Activated CD4-positive, CD25-positive, alpha-beta regulatory T cell treated with anti-CD3 and anti-CD28 coated beads, Interleukin-2, amount 50 U/mL, for 16 hours (primary cell): ENCODE measurements around the gene PRMT3.
"Not testable (repeated sequence)": the region's sequence is repeated elsewhere in the genome, so short reads cannot be mapped to it uniquely, and the experiment has no call there.

Experiments used
- DNase-seq: peaks from one replicate; pipeline ENCODE4 v3.0.0-alpha.2; 2020; ENCODE audit warnings: low read depth, low spot score

The PRMT3 gene

DNA sequence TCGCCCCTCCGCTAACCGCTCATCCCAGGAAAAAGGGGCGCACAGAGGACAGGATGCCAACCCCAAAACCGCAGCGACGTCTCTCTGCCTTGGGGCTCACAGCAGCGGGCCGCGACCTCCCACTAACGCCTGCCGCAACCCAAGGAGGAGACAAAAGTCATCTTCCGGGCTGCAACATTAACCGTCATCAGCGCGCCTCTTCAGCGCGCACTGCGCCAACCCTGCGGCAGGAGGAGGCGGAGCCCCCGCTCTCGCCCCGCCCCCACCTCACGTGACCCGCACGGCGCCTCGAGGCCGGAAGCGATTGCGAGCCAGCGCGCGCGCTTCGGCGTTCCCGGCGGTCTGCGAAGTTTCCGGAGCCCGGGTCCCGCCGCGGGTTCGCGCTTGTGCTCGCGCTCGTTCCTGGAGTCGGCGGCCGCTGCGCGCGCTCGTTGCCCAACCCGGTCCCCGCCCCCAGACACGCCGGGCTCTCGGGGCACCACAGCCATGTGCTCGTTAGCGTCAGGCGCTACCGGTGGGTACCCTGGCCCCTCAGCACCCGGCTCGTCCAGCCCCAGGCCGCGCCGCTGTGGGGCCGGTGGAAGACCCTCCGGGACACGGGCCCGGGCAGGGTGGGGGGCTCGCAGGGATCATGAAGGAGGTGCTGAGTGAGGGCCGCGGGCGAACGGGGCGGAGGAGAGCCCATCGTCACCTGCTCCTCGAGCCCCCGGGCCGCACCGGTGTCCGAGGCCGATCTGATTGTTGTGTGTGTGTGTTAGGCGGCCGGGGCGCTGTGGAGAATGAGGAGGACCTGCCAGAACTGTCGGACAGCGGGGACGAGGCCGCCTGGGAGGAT lies at the start of gene PRMT3:
PRMT3 (plus strand) TSS at position 456 of the 835 bp plus-strand sequence; CDS start at position 487, 31 bp downstream.
- peak; percentile 95 for DNase-seq

DNA sequence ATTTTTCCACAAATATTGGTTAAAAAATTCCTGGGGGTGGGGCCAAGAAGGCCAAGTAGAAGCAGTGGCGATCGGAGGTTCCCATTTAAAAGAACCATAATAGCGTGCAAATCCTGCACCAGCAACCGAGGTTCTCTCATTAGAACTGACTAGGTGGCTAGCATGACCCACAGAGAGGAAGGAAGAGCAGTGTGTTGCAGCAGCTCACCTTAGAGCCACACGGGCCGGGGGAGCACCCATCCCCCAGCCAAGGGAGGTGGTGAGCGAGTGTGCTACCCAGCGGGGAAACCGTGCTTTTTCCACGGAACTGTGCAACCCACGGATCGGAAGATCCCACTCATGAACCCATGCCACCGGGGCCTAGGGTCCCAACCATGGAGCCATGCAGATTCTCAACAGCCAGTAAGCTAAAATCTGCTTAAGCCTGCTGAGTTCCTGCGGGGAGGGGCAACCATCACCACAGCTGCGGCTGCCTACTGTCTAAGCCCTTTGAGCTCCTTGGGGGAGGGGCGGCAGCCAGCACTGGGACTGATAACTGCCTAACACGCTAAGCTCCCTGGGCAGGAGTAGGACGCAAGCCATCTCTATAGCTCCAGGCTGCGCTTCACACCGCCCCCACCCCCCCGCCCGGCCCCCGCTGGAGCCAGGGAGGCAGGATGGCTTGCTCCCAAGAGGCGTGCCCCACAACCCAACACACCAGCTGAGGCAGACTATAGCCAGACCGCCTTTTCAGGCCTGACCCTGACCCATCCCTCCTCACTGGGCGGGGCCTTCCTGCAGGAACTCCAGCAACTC lies 45.0 kb upstream of the PRMT3 start:
- no peak for DNase-seq

DNA sequence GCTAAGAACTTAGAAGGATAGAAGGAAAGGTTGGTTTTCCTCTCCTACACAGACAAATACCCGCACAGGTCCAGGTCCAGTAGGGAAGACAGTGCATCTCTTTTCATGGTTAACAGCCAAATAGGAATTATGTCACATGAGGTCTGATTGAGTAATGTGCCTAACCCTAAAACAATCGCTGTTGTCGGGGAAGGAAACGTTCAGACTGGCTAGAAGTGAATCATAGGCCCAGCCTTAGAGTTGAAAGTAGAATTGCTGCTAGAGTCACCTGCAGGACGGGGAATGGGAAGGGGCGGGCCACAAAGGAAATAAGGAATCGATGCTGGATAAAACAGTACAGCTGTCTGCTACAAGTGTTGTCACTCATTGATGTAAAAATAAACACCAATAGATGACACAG lies 36.4 kb upstream of the PRMT3 start:
- DNase-seq, result no peak

DNA sequence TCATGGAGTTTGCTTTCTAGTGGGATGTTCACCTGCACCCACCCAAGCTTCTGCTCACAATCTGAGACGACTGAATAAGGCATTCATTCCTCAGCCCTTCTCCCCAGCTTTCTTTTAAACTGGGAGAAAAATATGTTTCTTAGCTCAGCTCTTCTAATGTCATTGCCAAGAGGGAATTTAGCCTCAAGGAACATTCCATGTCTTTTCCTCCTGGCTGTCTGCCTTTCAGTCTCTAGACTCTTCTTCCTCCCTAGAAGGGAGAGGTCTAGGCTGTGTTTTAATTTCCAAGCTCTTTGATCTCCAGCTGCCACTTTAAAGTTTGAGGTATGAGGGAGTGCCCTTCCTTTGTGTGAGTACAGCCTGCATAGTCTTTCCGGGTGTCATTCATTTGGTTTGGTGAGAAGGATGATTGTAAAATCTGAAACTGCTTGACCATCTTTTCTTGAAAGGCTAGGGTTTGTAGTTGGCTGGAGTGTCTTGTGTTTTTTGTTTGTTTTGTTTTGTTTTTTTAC lies 35.7 kb upstream of the PRMT3 start:
- DNase-seq, result no peak

DNA sequence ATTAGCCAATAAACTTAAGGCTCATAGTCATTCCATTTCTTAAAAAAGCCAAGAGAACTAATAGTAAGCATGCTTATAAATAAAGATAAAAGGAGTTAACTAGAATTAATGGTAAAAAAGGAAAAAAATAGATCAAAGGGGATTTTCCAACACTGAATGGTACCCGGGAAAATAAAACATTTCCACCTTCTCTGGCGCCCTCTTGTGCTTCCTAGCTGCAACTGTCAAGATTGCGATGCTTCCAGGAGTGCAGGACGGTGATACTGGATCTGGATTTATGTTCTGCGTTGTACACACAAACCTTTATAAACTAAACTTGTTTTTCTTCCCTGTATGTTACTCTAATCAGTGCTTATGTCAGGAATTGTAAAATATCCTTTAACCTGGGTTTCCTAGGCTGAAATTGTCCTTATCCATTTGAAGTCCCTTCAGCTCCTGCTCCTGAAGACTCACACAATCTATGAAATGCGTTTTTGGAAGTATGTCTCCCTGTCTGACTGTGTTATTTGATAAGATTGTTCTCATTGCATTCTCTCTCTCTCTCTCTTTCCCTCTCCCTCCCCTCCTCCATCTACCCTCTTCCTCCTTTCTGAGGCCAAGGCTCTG lies 33.6 kb upstream of the PRMT3 start:
- DNase-seq, result no peak

DNA sequence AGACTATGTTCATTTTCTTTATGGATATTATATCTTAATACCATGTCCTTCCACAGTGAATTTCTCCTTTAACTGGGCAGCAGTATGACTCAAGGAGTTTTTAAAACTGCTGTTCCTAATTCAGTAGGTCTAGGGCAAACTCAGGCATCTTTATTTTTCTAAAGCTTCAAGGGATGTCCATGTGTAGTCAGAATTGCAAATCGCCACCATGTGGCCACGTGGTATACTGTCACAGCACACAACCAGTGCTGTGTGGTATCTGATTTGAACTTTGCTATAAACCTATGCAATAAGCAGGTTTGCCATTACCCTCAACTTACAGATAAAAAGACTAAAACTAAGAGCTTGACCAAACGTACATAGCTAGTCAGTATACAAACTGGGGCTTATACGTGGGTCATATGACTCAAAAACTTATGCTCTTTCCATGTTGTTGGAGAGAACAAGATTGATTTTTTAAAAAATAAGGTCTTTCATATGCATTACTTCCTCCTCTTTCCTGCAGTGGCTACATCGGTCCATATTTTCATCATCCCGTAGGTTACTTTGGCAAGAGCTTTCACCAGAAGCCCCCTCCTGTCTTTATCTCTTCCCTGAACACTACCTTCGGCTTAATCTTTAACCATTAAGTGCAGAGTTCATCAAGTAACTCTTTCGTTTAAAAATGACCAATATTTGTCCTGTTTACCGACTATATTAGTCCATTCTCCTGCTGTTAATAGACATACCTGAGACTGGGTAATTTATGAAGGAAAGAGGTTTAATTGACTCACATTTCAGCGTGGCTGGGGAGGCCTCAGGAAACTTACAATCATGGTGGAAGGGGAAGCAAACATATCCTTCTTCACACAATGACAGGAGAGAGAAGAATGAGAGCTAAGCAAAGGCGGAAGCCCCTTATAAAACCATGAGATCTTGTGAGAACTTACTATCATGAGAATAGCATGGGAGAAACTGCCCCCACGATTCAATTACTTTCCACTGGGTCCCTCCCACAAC lies 32.0 kb upstream of the PRMT3 start:
- no peak for DNase-seq

DNA sequence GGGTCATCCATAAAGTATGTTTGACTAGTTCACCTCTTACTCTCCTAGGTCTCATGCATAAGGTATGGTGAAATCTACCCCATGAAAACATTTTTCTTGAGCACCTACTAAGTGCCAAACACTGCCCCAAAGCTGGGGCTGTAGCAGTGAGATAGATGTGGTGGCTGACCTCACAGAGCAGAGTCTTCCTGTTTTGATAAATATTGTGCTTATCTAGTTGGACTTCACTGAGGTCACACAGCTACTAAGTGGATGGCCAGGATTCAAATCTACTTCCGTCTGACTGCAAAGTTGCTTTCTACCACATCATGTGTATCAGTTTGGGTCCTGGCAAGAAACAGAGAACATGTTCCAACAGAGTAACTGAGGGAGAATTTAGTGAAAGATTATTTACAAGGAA lies 30.4 kb upstream of the PRMT3 start:
- no peak for DNase-seq

DNA sequence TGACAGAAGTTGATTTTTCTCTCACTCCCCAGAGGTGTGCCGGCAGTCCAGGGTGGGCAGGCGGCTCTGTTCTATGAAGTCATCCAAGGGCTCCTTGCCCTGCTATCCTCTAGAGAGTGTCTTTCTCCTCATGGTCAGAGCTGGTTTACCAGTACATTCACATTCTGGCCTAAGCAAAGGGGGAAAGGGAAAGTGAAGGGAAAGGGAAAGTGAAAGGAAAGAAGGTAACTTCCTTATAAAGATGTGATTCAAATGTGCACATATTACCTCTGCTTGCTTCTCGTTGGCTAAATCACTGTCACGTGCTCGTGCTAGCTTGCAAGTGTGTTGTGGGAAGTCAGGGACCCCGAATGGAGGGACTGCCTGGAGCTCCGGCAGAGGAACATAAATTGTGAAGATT lies 26.9 kb upstream of the PRMT3 start:
- DNase-seq, result no peak

DNA sequence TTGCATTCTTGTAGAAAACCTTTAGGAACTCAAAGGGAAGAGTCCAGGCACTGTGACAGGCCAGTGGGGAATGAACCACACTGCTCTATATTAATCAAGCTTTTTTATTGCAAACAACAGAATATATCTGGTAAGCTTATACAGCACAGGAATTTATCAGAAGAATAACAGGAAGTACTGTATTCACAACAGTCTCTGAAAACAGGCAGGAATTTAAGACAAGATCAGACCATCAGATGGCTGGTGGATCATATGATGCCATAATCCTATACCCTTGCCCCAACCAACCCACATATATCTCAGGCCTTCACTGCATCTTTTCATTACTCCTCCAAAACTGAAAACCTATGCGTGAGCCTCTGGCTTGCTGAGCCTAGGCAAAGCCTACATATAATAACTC lies 25.0 kb upstream of the PRMT3 start:
- DNase-seq, result no peak

DNA sequence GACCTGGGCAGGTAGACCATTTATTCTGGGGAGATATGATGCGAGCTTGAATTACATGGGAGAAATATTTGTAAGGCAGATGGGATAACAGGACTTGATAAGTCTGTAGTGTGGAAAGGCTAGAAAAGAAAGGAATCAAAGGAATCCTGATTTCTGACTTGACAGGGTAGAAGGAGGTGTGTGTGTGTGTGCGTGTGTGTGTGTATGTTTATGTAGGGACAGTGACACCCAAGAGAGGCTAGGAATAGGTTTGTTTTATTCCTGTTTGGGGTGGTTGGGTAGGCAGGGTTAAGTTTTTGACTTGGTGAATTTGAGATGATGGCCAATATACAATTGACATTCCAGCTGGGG lies 24.4 kb upstream of the PRMT3 start:
- DNase-seq, result no peak

DNA sequence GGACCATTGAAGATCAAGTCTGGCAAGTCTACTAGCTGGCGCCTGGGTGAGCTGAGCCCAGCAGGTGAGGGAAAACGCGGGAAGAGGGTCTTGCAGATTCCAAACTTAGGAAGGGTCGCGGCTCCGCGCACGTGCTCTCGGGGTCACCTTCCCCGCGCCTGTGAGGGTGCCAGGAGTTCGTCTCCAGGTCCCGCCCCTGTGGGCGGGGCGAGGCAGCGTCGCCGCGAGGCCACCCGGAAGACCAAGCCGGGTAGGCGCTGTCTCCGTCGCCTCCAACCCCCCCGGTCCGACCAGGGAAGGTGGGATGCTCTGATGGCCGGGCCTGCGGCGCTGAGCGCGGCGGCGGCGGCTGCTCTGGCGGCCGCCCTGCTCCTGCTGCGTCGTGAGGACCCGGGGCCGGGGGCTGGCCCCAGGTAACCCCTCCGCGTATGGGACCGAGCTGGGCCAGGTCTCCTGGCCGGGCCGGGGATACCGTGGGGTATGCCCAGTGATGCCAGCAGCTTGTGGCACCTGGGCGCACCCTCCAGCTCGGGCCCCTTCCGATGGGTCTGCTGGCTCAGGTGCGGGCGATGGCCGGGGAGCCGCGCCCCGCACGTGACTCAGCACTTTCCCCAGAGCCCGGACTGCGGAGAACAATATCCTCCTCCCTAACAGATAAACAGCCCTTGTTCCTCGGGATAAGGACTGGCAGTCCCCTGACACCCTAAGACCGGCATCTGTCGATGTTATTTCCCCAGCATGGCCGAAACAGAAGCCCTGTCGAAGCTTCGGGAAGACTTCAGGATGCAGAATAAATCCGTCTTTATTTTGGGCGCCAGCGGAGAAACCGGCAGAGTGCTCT lies 23.8 kb upstream of the PRMT3 start, which contains the start of gene HTATIP2:
HTATIP2 (plus strand) TSS at position 215 of the 841 bp plus-strand sequence; CDS start at position 739, 524 bp downstream.
- peak; percentile 45 for DNase-seq

DNA sequence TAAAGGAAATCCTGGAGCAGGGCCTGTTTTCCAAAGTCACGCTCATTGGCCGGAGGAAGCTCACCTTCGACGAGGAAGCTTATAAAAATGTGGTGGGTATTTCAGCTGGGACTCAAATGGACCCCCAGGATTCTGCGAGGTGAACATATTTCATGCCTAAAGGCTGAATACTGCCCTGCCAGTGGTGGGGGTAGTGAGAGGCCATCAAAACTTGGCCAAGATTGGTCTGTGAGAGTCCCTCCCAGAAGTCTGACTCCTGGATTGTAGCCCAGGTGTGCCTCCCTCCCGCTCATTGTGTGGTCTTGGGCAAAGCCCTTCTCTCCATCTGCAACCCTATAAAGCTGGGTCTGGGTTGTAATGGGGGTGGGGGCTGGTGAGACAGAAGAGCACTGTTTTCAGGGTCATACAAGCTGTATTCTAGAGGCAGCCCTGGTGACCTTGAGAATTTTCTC lies 23.1 kb upstream of the PRMT3 start:
- DNase-seq, result no peak

DNA sequence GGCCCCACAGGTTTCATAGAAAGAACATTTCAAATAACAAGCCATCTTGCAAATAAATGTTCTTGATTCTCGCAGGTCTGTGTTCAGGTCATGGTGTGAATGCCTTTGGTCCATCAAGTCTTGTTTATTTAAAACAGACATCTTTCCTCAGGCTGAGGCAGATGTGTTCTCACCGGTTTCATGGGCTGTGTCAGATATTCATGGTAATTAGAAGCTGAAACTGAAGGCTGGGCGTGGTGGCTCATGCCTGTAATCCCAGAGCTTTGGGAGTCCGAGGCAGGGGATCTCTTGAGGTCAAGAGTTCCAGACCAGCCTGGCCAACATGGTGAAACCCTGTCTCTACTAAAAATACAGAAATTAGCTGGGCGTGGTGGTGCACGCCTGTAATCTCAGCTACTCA lies 22.1 kb upstream of the PRMT3 start:
- DNase-seq, result not testable (repeated sequence)

DNA sequence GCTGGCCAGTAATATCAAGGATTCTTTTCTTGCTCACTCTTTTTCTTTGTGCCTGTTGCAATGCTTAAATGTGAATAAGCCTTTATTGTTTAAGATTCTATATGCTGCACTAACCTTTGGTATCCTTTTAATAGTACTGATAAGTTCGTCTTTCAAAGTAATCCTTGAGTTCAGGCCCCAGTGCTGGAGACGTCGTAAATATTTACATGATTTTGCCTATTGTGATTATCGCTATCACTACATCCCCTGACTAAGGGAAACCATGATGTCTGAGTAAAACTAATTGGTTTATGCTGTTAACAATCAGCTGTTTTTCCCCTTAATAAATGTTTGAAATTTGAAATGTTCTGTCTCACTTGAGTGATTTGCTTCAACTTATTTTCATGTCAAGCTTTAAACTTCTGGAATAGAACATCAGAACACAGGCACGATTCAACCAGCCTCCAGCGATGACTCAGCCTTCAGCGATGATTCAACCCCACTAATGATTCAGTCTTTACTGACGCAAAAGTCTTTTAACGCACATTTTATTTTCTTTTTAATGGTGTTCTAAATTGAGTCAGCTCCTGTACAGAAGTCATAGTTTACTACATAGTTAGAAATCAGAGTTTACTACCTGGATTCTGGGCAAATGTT lies 20.1 kb upstream of the PRMT3 start:
- peak; percentile 33 for DNase-seq

DNA sequence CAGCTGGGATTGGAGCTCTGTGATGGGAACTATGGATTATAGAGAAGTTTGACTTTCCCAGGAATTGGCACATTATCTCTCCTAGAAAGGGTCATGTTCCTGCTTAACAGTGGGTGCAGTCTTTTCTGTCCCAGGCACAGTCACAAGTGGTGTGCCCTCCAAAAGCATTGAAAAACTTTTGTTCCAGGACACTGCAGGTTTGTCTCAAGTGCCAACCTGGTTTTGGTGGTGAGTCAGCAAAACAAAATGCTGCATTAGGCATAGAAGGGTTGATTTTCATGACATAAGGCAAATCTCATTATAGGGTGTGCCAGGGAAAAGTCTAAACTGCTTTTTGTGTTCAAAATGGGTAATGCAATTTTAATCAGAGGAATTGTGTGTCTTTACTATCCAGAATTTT lies 19.1 kb upstream of the PRMT3 start:
- DNase-seq, result no peak

DNA sequence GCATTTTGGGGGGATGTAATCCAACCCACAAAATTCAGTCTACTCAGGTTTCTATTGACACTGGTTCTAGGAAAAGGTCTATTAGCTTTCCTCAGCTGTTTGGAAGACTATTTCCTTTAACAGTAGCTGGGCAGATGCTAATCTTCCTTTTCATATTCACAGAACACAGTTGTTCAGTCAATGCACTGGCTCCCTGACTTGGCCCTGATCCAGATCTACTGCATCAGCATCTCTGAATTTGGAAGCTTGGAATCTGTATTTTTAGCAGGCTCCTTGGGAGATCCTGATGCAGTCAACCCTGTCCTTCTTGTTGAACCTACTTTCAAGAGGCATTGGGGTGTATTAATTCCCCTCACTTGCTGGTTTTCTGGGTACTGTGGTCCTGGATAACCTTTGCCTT lies 17.7 kb upstream of the PRMT3 start:
- no peak for DNase-seq

DNA sequence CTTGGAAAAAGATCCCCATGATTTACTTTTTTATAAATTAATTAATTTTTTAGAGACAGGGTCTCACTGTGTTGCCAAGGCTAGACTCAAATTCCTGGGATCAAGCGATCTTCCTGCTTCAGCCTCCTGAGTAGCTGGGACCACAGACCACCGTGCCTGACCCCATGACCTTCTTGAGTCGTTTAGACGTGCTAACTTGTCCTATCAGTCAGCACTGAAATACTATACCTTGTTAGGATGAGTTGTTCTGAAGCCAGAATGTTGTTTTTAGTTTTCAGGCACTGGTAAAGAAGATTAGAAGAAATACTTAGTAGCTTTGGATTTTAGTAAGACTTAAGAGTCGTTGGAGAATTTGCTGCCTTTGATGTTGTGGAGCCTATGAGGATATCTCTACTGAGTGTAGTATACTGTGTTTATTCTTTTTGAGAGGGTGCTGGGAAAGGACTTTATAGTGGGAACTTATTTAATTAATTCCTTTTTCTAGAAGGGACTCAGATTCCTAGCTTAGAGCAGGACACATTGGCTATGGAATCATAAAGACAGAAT lies 15.4 kb upstream of the PRMT3 start:
- no peak for DNase-seq

DNA sequence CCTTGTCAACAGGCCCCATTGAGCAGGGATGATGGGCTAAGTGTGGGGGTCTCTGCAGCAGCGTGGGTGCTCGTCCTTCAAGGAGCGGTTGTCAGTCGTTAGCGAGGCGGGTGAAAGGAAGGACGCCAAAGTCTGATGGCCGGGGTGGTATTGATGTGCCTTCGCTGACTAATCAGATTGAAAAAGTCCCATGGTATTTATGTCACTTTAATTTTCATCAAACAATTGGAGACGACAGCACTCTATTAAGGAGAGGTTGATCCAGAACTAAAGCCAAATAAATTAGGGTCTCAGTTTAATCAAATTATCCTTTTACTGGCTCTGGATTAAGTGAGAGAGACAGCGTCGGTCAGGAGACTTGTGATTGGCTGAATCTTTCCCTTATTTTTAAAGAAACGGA lies 14.4 kb upstream of the PRMT3 start:
- no peak for DNase-seq

DNA sequence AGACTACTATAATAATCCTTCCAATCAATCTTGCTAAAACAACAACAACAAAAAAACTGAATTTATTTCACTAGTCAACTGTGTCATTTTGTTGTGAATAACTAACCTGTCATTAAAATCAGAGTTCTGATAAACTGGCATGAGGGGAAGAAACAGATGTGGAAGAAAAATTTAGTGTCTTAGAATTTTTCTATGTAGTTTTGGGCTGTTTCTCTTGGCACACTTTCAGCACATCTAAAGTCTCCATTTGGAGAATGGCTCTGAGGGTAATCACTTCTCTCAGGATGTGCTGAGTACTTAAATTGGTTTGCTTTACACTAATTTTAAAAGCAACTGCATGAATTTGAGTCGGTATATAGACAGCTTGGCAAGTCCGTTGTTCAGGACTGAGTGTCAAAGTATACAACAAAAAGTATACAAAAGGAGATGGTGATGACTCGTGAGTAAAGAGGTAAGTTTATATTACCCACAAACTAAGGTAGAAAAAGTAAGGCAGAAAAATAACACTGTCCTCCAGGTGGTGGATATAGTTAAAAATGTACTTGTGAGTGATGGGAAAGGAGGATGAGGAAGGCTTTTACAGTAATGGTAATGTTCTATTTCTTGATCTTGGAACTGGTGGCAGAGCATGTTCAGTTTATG lies 13.8 kb upstream of the PRMT3 start:
- no peak for DNase-seq
